ENCODE results near the gene TP53INP2. TPM values are rescaled to one million over a fixed set of nuclear protein-coding genes. Genes with fewer than 3 reads are reported as not detected.
A peak's percentile ranks its signal among the peaks of the same experiment; 100 is the strongest.
"Not testable (repeated sequence)": the region's sequence is repeated elsewhere in the genome, so short reads cannot be mapped to it uniquely, and the experiment has no call there.

The TP53INP2 gene
- total and polyA plus RNA-seq, 8 donors, result 8.4 to 63.1 (median 26.5) TPM

DNA sequence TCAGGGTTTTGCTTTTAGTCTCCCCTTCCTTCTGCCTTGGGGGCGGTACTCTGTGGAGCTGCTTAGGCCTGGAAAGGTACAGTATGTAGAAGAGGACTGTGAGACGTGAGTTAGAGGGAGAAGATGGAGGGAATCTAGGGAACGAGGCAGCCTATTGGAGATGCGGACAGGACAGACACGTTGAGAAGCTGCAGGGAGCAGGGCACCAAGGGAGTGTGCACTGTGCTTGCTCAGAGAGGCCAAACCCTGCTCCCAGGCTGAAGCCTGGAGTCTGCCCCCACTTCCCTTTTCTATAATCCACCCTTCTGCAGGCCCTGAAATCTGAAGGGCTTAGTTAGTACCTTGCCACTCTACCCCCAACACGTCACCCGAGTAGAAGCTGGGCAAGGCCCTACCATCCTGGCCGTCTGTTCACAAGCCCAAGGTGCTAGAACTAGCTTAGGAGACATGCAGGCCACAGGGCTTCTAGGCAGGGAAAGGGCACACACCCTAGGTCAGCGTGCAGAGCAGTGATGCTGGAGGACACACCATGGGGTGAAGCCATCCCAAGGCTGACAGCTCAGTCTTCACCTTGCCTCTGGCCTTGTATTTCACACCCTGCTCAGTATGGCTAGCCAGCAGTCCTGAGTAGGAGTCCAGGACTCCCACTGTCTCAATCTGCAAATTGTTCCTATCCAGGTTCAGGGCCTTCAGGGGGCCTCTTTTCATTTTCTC lies 6.9 kb downstream of the TP53INP2 start:
- Histone ChIP-seq H3K36me3 (peaks cover 15 to 33% (median 28%) of the 10 kb centered on the region in 4 donors), H3K27ac (peak overlapping the region in 2 of 5 donors; percentile 87 to 100), H3K27me3 (no peaks in the 10 kb centered on the region), H3K9me3 (no peaks in the 10 kb centered on the region), H3K4me1 (peaks cover 12 to 66% (median 30%) of the 10 kb centered on the region in 4 donors), H3K4me3 (no peak overlapping the region)
- 86 to 95% (median 92%) methylated on average over 8 to 9 of the region's 9 CpGs for WGBS, 5 donors
- no peak for DNase-seq
- intact Hi-C loops (cut with DNase I; ENCODE audit: low total_unique reads), result no loop called here
- TF ChIP-seq POLR2AphosphoS5 (IDR thresholded peaks at IDR 0.05), result no peak

GRCh38 chr20:34711813-34712430 lies 7.8 kb downstream of the TP53INP2 start:
- peaks cover 15 to 42% (median 35%) of the 10 kb centered on the region in 4 donors for H3K36me3 ChIP-seq
- no peak overlapping the region for H3K27ac ChIP-seq
- no peaks in the 10 kb centered on the region for H3K27me3 ChIP-seq
- intact Hi-C loops (cut with DNase I; ENCODE audit: low total_unique reads), result no loop called here
- 88 to 97% (median 92%) methylated on average over 3 of the region's 3 CpGs for WGBS, 5 donors
- peaks cover 12 to 57% (median 24%) of the 10 kb centered on the region in 4 donors for H3K4me1 ChIP-seq
- no peak for TF ChIP-seq POLR2AphosphoS5 (IDR thresholded peaks at IDR 0.05)
- TF ChIP-seq EP300 (IDR thresholded peaks at IDR 0.05), result no peak
- TF ChIP-seq POLR2A (IDR thresholded peaks at IDR 0.05), result no peak
- TF ChIP-seq, protein P1, sequence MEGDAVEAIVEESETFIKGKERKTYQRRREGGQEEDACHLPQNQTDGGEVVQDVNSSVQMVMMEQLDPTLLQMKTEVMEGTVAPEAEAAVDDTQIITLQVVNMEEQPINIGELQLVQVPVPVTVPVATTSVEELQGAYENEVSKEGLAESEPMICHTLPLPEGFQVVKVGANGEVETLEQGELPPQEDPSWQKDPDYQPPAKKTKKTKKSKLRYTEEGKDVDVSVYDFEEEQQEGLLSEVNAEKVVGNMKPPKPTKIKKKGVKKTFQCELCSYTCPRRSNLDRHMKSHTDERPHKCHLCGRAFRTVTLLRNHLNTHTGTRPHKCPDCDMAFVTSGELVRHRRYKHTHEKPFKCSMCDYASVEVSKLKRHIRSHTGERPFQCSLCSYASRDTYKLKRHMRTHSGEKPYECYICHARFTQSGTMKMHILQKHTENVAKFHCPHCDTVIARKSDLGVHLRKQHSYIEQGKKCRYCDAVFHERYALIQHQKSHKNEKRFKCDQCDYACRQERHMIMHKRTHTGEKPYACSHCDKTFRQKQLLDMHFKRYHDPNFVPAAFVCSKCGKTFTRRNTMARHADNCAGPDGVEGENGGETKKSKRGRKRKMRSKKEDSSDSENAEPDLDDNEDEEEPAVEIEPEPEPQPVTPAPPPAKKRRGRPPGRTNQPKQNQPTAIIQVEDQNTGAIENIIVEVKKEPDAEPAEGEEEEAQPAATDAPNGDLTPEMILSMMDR (IDR thresholded peaks at IDR 0.05), result no peak
- H3K4me3 ChIP-seq, result no peak overlapping the region
- no peaks in the 10 kb centered on the region for H3K9me3 ChIP-seq
- DNase-seq, result no peak

DNA sequence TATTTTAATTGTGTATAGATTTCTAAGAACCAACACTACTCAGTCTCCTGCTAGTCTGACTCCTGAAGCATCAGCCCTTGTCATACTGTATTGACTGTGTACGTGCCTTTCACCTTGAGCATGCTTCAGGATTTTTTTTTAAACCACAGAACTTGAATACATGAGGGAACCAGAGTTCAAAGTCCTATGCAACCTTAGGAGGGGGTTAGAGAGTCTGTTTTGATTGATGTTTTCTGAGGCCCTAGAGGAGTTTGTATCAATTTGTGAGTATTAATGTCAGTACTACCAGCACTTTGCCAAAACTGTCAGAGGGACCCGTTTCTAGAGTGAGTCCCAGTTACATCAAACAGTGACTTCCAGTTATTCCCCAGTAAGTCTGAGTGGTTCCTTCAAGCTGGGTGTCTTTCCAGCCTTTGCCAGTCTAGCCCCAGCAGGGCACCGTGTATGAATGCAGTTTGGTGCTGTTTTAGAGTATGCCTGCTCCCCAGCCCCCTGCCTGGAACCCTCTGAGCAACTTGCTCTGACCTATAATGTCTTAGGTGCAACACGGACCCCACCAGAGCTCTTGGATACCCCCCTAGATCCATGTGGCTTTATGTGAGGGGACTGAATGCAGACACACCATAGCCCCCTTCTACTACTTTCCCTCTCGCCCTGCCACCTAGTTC lies 8.5 kb downstream of the TP53INP2 start:
- intact Hi-C loops (cut with DNase I; ENCODE audit: low total_unique reads), result no loop called here
- Histone ChIP-seq H3K9me3 (no peaks in the 10 kb centered on the region), H3K27me3 (no peaks in the 10 kb centered on the region), H3K36me3 (peaks cover 15 to 47% (median 38%) of the 10 kb centered on the region in 4 donors), H3K4me3 (no peak overlapping the region), H3K27ac (peak overlapping the region in 1 of 5 donors; percentile 12), H3K4me1 (peaks cover 12 to 50% (median 23%) of the 10 kb centered on the region in 4 donors)
- DNase-seq, result no peak
- WGBS, 5 donors, result 71 to 80% (median 72%) methylated on average over 4 to 5 of the region's 5 CpGs
- TF ChIP-seq POLR2AphosphoS5 (IDR thresholded peaks at IDR 0.05) (no peak), POLR2A (IDR thresholded peaks at IDR 0.05) (no peak), EP300 (IDR thresholded peaks at IDR 0.05) (no peak)
- TF ChIP-seq, protein P1 (IDR thresholded peaks at IDR 0.05), result no peak

DNA sequence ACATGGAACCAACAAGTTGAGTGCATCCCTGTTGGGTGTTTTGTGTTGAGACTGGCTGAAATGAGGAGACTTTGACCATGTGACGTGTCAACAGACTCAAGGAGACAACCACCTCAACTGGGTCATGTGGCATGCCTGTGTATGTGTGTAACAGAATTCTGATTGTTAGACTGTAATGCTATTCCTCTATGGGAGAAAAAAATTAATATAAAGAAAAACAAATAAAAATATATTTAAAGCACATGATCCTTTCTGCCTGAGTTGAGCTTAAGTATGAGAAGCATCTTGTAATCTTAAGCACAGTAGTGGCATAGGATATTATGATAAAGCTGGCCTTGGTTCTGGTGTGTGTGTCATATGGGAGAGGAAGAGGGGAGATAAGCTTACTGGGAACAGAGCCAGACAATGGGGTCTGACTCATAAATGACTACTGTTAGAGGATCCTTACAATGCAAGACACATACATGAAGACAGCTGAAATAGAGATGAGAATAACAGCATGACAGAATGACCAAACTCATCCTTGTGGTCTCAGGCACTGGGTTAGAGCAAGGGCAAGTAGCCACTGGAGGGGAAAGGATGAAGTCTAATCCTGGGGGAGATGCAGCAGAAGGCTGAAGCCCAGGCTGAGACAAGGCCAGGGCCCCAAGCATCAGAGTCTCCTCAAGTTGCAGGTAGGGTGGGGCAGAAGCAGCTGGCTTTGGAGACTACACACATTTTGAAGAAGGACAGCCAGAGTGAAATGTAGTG lies 9.2 kb downstream of the TP53INP2 start:
- intact Hi-C loops (cut with DNase I; ENCODE audit: low total_unique reads), result no loop called here
- peaks cover 12 to 45% (median 23%) of the 10 kb centered on the region in 4 donors for H3K4me1 ChIP-seq
- no peaks in the 10 kb centered on the region for H3K9me3 ChIP-seq
- H3K4me3 ChIP-seq, result no peak overlapping the region
- TF ChIP-seq EP300 (IDR thresholded peaks at IDR 0.05), result no peak
- TF ChIP-seq, protein P1 (IDR thresholded peaks at IDR 0.05), result no peak
- TF ChIP-seq POLR2AphosphoS5 (IDR thresholded peaks at IDR 0.05), result peak in 1 of 3 donors; percentile 46
- no peaks in the 10 kb centered on the region for H3K27me3 ChIP-seq
- H3K27ac ChIP-seq, result peak overlapping the region in 2 of 5 donors; percentile 10 to 12
- peaks cover 15 to 47% (median 41%) of the 10 kb centered on the region in 4 donors for H3K36me3 ChIP-seq
- 79 to 87% (median 86%) methylated on average over 1 of the region's 1 CpG for WGBS, 5 donors
- DNase-seq, result peak in 1 of 2 donors; percentile 66

DNA sequence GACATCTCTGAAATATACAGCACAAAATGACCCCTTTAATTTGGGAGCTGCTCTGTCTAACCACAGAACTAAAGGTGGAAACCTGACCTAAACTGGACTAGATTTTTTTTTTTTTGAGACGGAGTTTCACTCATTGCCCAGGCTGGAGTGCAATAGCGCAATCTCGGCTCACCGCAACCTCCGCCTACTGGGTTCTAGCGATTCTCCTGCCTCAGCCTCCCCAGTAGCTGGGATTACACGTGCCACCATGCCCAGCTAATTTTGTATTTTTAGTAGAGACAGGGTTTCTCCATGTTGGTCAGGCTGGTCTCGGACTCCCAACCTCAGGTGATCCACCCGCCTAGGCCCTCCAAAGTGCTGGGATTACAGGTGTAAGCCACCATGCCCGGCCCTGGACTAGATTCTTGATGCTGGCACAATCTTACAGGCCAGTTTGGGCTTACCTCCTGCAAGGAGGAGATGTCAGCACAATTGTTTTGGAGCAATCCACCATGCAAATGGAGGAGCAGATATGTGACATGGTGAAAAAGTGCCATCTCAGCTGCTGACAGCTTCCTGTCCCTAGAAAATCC lies 9.9 kb downstream of the TP53INP2 start:
- H3K4me3 ChIP-seq; intact Hi-C loops (cut with DNase I; ENCODE audit: low total_unique reads); H3K9me3 ChIP-seq; H3K27me3 ChIP-seq; H3K27ac ChIP-seq; DNase-seq: not testable (repeated sequence)
- WGBS, 5 donors, result 90 to 99% (median 96%) methylated on average over 10 of the region's 10 CpGs
- H3K36me3 ChIP-seq, result peaks cover 15 to 53% (median 41%) of the 10 kb centered on the region in 4 donors
- H3K4me1 ChIP-seq, result peaks cover 7 to 38% (median 16%) of the 10 kb centered on the region in 4 donors
